DND-41 (cell line): Measurements from ENCODE around the gene CLSTN3.

Experiments used
- ATAC-seq: fragments of 200-7000 bp; cut with Tn5 transposase; 3 replicates; pipeline ENCODE4 v1.9.1; 2021; ENCODE audit warnings: low read depth; ENCODE audit not compliant: insufficient read depth
- DNase-seq: peaks from one replicate; pipeline ENCODE4 v3.0.0-alpha.2; 2020
- H2AFZ ChIP-seq: 2 replicates; pipeline ENCODE4 v1.6.0; 2012; ENCODE audit warnings: low read depth, low read length
- H3K27ac ChIP-seq: 2 replicates; pipeline ENCODE4 v1.5.1; 2012; ENCODE audit warnings: low read length, inconsistent platforms
- H3K27me3 ChIP-seq: fragments of 200-600 bp; sonication (generic); 2 replicates; pipeline ENCODE4 v1.6.0; 2012; ENCODE audit warnings: low read length, mild to moderate bottlenecking, inconsistent platforms; ENCODE audit not compliant: insufficient read depth, poor library complexity
- H3K36me3 ChIP-seq: 2 replicates; pipeline ENCODE4 v1.5.1; 2012; ENCODE audit warnings: low read length, inconsistent platforms; ENCODE audit not compliant: insufficient read depth
- H3K4me1 ChIP-seq: 2 replicates; pipeline ENCODE4 v1.5.1; 2012; ENCODE audit warnings: mild to moderate bottlenecking, low read length; ENCODE audit not compliant: insufficient read depth
- H3K4me2 ChIP-seq: 2 replicates; pipeline ENCODE4 v1.6.0; 2012; ENCODE audit warnings: mild to moderate bottlenecking, moderate library complexity, low read length, inconsistent platforms; ENCODE audit not compliant: insufficient read depth
- H3K4me3 ChIP-seq, 2 experiments: fragments of 200-600 bp in 1 of 2; shearing (Covaris generic) in 1 of 2; 2 replicates each; pipeline ENCODE4 v1.5.1; 2012 to 2016; ENCODE audit warnings: inconsistent platforms in 2 of 2, low read length in 2 of 2, mild to moderate bottlenecking in 2 of 2, low read depth in 1 of 2, moderate library complexity in 1 of 2
- H3K79me2 ChIP-seq: 2 replicates; pipeline ENCODE4 v1.6.0; 2012; ENCODE audit warnings: low read length, inconsistent platforms; ENCODE audit not compliant: insufficient read depth
- H3K9ac ChIP-seq: 2 replicates; pipeline ENCODE4 v1.6.0; 2012; ENCODE audit warnings: low read depth, mild to moderate bottlenecking, inconsistent platforms, low read length, moderate library complexity
- H3K9me3 ChIP-seq: 2 replicates; pipeline ENCODE4 v1.5.1; 2012; ENCODE audit warnings: low read length, moderate library complexity, mild to moderate bottlenecking, inconsistent platforms; ENCODE audit not compliant: insufficient read depth, severe bottlenecking
- H4K20me1 ChIP-seq: 2 replicates; pipeline ENCODE4 v1.6.0; 2012; ENCODE audit warnings: low read length; ENCODE audit not compliant: insufficient read depth
- EZH2 ChIP-seq: IDR thresholded peaks from 3 replicates; pipeline ENCODE4 v1.6.1; 2012; ENCODE audit warnings: borderline replicate concordance, low read depth, mild to moderate bottlenecking, moderate library complexity, low read length, inconsistent platforms; ENCODE audit not compliant: severe bottlenecking
- TF ChIP-seq, protein P1 (sequence below): IDR thresholded peaks from 2 replicates; pipeline ENCODE4 v1.5.1; 2012; ENCODE audit warnings: borderline replicate concordance, low read length, moderate library complexity, mild to moderate bottlenecking; ENCODE audit not compliant: poor library complexity, severe bottlenecking; ENCODE audit errors: extremely low read depth

Gene CLSTN3

DNA sequence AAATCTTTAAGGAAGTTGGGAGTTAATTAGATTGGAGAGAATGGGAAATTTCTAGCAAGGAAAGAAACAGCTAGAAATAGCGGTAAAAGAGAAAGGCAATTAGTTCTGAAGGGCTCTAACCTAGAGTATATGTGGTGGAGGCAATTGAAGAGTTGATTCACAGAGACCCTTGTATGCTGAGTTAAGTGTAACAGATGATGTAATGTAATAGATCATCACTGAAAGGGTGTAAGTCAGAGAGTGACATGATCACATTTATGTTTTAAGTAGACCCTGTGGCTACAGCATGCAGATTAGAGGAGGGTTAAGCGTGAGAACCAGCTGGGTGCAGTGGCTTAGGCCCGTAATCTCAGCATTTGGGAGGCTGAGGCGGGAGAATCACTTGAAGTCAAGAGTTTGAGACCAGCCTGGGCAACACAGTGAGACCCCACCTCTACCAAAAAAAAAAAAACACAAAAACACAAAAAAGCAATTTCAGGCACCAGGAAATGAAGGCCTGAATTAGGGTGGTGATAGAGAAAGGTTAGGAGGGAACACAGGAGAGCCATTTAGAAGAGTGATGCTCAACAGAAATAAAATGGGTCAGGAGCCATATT lies 4.4 kb upstream of the CLSTN3 start:
- DNase-seq (no peak), ATAC-seq (no peak)
- Histone ChIP-seq H3K4me2 (no peak overlapping the region), H3K4me3 (no peak overlapping the region), H3K36me3 (no peaks in the 10 kb centered on the region), H3K9me3 (no peaks in the 10 kb centered on the region), H3K27me3 (no peaks in the 10 kb centered on the region), H3K27ac (no peak overlapping the region), H3K4me1 (peaks cover 15% of the 10 kb centered on the region), H2AFZ (no peak overlapping the region), H3K9ac (no peak overlapping the region), H4K20me1 (no peaks in the 10 kb centered on the region), H3K79me2 (no peaks in the 10 kb centered on the region)
- TF ChIP-seq EZH2, result no peak
- TF ChIP-seq, protein P1, sequence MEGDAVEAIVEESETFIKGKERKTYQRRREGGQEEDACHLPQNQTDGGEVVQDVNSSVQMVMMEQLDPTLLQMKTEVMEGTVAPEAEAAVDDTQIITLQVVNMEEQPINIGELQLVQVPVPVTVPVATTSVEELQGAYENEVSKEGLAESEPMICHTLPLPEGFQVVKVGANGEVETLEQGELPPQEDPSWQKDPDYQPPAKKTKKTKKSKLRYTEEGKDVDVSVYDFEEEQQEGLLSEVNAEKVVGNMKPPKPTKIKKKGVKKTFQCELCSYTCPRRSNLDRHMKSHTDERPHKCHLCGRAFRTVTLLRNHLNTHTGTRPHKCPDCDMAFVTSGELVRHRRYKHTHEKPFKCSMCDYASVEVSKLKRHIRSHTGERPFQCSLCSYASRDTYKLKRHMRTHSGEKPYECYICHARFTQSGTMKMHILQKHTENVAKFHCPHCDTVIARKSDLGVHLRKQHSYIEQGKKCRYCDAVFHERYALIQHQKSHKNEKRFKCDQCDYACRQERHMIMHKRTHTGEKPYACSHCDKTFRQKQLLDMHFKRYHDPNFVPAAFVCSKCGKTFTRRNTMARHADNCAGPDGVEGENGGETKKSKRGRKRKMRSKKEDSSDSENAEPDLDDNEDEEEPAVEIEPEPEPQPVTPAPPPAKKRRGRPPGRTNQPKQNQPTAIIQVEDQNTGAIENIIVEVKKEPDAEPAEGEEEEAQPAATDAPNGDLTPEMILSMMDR, result no peak

DNA sequence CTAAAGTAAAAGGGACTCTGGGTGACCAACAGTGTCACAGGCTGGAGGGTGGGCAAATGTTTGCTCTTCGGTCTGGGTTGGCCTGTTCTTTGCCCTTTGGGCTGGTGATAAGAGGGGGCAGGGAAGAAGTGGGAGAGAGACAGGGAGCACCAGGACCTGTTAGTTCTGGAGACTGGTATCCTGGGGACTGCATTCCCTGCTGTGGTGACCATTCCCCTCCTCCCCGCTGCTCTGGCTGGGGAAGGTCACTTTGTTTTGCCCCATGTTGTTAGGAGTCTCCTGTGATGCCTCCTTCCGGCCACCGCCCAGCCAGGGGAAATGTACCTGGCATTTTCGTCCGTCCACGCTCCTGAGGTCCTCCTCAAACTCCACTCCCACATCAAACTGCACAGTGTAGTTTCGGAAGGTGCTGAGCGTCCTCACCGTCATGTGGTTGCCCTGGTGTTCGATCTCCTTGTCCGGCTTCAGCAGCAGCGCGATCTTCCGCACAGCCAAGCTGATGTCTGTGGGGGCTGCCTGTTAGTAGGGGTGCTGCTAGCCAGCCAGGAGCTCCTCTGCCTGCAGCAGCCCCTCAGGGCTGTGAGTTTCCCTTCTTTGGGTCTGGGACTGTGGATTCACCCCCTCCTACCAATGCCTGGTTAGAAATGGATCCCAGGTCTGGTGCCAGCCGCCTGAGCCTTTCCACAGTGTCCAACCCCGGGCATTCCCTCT lies 2.1 kb upstream of the CLSTN3 start:
- TF ChIP-seq, protein P1, result no peak
- TF ChIP-seq EZH2, result no peak
- H3K9me3 ChIP-seq, result no peaks in the 10 kb centered on the region
- no peak overlapping the region for H3K27ac ChIP-seq
- H3K4me2 ChIP-seq, result no peak overlapping the region
- no peak overlapping the region for H2AFZ ChIP-seq
- ATAC-seq (no peak), DNase-seq (no peak)
- H3K79me2 ChIP-seq, result peaks cover 4% of the 10 kb centered on the region; the same call in 1 of the 2 replicates
- no peaks in the 10 kb centered on the region for H3K27me3 ChIP-seq
- no peak overlapping the region for H3K9ac ChIP-seq
- no peak overlapping the region for H3K4me3 ChIP-seq
- H4K20me1 ChIP-seq, result no peaks in the 10 kb centered on the region
- peaks cover 30% of the 10 kb centered on the region for H3K4me1 ChIP-seq
- no peaks in the 10 kb centered on the region for H3K36me3 ChIP-seq

DNA sequence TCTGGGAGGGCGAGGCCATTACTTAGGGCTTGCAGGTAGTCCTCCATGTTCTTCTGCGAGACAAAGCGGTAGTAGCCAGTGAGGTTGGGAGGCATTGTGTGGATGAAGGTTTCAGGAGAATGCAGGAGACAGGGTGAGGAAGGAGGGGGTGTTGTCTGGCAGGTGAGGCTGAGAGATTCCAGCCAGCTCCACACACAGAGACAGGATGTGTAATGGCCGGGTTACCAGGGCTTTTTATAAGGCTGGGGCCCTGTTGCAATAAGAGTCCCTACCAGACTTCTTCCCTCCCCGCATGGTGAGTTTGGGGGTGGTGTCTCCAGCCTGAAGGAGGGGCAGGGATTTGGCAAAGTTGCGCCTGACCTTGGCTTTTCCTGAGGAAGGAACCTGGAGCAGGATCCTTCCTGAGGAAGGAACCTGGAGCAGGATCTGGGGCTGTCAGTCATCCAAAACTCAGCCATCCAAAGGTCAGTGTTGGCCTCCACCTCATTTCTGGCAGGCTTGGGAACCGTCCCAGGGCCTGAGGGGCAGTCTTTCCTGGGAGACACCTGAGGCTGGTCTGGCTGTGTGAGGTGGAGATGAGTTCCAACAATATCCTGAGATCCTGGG lies 1.4 kb upstream of the CLSTN3 start, which contains the start of gene RBP5:
TSS of gene RBP5 (minus strand) at position 209 of the 606 bp plus-strand sequence. CDS start at position 95, 114 bp downstream.
- Histone ChIP-seq H2AFZ (peak within 1 kb of the TSS; percentile 94), H3K27me3 (no peaks in the 10 kb centered on the region), H3K4me1 (peaks cover 30% of the 10 kb centered on the region), H4K20me1 (no peaks in the 10 kb centered on the region), H3K79me2 (peaks cover 4% of the 10 kb centered on the region; the same call in 1 of the 2 replicates), H3K4me3 (peak within 1 kb of the TSS; percentile 36 to 73), H3K9ac (peak within 1 kb of the TSS; percentile 65), H3K27ac (peak within 1 kb of the TSS; percentile 61), H3K36me3 (peaks cover 6% of the 10 kb centered on the region), H3K9me3 (no peaks in the 10 kb centered on the region), H3K4me2 (peak within 1 kb of the TSS; percentile 97)
- DNase-seq, result no peak
- ATAC-seq, result no peak
- TF ChIP-seq, protein P1, result no peak
- no peak for TF ChIP-seq EZH2
